GM19035 (cell line): ENCODE data around the gene SLC1A2.

Experiments used
- ATAC-seq: cut with Tn5 transposase; IDR thresholded peaks from one replicate; pipeline ENCODE4 v1.9.1; 2021; ENCODE audit not compliant: unreplicated experiment

The SLC1A2 gene

GRCh38 chr11:35305670-35306382 is 113.5 kb downstream of the SLC1A2 start:
- ATAC-seq, result no peak

- no peak for ATAC-seq
Measured at GRCh38 chr11:35304900-35305460, 114.4 kb downstream of the SLC1A2 start.

- ATAC-seq, result no peak
Measured at GRCh38 chr11:35304386-35304775, 115.0 kb downstream of the SLC1A2 start.

- ATAC-seq, result no peak
Measured at GRCh38 chr11:35303596-35304385, 115.6 kb downstream of the SLC1A2 start.

- no peak for ATAC-seq
Measured at GRCh38 chr11:35302398-35302797, 117.0 kb downstream of the SLC1A2 start.

- ATAC-seq, result no peak
Measured at GRCh38 chr11:35298369-35298768, 121.0 kb downstream of the SLC1A2 start.

- no peak for ATAC-seq
Measured at GRCh38 chr11:35295751-35296150, 123.6 kb downstream of the SLC1A2 start.

GRCh38 chr11:35293699-35294098 is 125.7 kb downstream of the SLC1A2 start:
- ATAC-seq, result no peak

GRCh38 chr11:35293035-35293434 is 126.3 kb downstream of the SLC1A2 start:
- ATAC-seq, result no peak

GRCh38 chr11:35292279-35292678 is 127.1 kb downstream of the SLC1A2 start:
- ATAC-seq, result no peak

GRCh38 chr11:35290876-35291275 is 128.5 kb downstream of the SLC1A2 start:
- ATAC-seq, result no peak

GRCh38 chr11:35289821-35290220 is 129.5 kb downstream of the SLC1A2 start:
- ATAC-seq, result no peak

GRCh38 chr11:35288817-35289541 is 130.4 kb downstream of the SLC1A2 start:
- no peak for ATAC-seq

GRCh38 chr11:35288309-35288708 is 131.0 kb downstream of the SLC1A2 start:
- ATAC-seq, result no peak

GRCh38 chr11:35287344-35287890 is 131.9 kb downstream of the SLC1A2 start:
- no peak for ATAC-seq

- no peak for ATAC-seq
Measured at GRCh38 chr11:35286126-35286525, 133.2 kb downstream of the SLC1A2 start.

- ATAC-seq, result no peak
Measured at GRCh38 chr11:35285471-35285870, 133.9 kb downstream of the SLC1A2 start.

- no peak for ATAC-seq
Measured at GRCh38 chr11:35282221-35282882, 137.0 kb downstream of the SLC1A2 start.

GRCh38 chr11:35281169-35281688 is 138.1 kb downstream of the SLC1A2 start:
- no peak for ATAC-seq

- ATAC-seq, result no peak
Measured at GRCh38 chr11:35280727-35281126, 138.6 kb downstream of the SLC1A2 start.
